GM18861 (cell line): ENCODE results near the gene STK33.

ENCODE experiments used
- ATAC-seq: cut with Tn5 transposase; IDR thresholded peaks from one replicate; pipeline ENCODE4 v1.9.1; 2021; ENCODE audit not compliant: unreplicated experiment

Gene STK33

DNA sequence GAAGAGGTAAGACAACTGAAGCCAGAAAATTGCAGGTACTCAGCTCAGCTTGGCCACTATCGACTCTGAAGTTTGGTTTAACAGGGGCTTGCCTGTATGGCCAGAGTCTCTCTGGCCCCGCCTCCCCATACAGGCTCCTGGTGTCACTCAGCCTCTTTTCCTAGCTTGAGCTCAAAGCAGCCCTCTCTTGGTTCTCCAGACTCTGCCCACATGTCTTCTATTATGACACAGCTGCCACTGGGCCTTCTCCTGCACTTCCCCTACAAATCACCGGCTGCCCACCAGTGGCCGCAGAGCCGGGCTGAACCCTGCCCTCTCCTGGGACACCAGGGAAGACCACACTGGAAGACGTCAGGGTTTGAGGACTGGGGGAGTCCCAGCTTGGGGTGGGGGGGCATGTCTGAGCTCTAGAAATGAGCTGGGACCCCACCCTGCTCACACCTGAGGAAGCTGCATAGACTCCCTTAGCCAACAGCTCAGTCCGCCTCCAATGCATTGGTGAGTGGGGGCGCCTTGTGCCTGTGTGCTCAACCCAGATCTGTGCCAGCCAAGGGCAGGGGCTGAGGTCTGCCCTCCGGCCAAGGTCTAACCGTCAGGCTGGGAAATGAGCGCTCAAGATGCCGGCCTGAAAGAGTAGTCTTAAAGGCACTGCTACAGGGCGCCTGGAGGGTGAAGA is 236.0 kb downstream of the STK33 start:
- no peak for ATAC-seq

DNA sequence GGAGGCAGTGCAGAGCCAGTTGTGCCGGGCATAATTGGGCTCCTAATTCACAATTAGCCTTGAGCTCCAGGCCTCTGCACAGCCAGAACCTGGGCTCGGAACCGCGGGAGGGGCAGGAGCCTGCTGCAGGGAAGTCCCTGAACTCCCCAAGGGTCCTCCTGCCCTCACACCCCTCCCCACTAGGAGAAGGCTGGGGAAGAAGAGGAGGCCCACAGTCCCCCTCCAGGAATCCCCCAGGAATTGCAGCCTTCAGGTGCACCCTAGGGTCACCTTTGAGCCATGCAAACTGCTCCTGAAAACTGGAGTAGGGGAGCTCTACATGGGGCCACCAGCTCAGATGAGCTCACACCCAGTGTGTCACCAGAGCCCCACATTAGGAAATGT is 236.5 kb downstream of the STK33 start:
- ATAC-seq: no peak

DNA sequence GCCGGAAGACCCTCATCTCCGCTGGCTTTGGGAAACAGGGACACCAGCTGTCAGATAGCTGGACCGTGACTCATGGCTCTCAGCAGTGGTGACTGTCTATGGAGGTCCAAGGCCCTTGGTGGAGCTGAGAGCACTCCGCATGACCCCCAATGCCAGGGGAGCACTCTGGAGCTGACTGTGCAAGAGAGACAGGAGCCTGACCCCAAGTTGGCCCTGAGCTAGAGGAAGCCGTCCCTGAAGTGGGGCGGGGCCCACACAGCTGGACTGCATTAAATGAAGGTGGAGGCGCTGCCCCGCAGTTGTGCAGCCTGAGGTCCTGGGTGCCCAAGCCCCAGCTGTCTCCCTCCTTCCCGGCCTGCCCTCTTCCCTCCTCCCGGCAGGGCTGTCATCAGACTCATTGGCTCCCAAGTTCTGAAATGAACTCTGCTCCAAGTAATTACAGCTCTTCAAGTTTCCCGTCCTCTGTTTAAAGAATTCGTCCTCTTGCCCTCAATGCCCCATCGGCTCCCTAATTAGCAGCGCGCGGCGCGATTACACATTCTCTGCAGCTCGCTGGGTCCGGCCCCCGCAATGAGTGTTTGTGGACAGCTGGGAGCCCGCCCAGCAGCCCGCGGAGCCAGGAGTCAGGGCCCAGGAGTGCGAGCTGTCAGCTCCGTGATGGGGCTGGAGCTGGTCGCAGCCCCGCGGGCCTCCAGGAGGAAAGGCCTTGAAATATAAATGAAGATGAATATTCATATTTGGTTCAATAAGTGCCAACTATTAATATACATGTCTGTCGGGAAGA is 237.1 kb downstream of the STK33 start:
- no peak for ATAC-seq

DNA sequence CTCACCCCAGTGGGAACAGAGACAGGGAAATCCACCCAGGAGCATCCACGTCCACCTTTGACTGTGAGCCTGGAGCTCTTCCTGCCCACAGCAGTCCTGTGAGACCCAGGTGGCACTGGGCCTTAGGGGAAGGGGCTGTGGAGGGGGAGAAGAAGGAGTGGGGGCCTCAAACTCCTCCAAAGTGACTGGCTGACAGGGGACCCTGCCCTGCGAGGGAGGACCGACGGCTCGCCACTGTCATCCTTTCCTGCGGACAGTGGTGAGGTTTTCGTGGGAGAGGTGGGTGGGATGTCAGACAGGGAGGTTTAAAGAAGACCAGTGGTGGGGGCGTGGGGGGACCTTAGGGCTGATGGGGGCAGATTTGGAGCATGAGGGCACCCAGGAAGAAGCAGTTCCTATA is 237.8 kb downstream of the STK33 start:
- no peak for ATAC-seq

DNA sequence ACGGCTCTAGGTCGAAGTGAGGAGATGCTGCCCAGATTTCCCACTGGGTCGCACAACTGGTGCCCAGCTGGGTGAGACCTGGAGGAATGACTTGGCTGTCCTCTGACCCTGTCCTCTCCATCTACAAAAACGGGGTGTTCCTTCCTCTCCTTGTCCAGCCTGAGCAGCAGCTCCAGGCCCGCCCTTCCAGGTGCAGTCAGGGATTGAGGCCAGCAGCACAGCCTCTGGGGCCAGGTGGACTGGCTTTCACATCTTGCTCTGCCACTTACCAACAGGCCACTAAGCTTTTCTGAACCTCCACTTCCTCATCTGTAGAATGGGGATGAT is 238.6 kb downstream of the STK33 start:
- ATAC-seq: no peak

DNA sequence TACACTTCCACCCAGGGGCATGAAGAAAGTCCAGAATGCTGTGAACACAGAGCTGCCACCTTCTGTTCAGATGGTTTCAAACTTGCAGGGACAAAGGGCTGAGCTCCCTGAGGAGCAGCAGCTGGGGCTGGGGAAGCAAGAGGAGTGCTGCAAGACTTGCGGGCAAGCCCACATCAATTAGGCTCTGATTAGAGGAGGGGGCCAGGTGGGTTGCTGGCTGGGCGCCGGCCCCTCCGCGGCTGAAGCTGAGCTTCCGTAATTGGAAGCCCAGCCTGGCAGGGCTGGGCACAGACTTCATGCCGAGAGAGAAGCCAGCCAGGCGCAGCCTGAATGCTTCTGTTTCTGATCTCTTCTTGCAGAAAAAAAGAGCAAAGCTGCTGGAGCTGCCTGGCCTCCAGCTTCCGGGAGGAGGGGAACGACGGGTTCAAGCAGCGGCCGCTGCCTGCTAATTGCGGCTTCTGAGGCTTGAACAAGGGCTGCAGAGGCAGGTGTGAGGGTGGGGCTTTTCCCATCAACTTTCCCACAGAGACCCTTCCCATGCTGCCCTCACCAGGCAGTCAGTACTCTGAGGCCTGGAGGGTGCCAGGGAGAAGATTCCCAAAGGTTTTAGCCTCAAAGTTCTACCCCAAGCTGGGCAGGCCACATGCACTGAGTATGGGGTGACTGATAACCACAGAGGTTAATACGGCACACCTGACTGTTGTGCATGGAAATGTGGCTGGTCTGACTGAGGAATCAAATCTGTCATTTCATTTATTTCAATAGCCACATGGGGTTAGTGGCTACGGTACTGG is 239.2 kb downstream of the STK33 start:
- no peak for ATAC-seq

DNA sequence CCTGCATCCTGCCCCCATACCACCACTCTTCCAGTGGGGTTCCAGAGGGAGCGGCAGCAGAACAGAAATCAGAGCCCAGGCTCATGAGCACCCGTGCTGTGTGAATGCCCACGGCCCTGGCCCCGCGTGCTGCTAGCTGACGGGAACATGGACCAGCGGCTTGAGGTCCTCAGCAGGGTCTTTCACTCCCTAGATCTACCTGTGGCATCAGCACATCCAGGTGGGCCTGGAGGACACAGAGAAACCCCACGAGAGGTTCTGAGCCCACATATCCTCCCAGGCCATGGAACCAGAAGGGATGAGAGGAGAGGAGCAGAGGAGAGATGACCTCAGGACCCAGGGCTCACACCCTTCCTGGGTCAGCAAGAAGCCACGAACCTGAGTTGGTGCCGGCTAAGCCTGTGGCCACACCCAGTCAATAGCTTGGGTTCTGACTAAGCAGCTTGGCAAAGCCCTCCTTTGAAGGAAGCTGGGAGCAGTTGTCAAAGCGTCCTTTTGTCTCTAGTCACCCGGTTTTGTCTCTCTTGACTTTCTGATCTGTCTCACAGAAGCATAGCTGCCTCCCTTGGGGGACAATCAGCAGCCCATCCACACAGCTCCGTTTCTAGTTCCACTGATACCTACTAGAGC is 241.0 kb downstream of the STK33 start:
- no peak for ATAC-seq

DNA sequence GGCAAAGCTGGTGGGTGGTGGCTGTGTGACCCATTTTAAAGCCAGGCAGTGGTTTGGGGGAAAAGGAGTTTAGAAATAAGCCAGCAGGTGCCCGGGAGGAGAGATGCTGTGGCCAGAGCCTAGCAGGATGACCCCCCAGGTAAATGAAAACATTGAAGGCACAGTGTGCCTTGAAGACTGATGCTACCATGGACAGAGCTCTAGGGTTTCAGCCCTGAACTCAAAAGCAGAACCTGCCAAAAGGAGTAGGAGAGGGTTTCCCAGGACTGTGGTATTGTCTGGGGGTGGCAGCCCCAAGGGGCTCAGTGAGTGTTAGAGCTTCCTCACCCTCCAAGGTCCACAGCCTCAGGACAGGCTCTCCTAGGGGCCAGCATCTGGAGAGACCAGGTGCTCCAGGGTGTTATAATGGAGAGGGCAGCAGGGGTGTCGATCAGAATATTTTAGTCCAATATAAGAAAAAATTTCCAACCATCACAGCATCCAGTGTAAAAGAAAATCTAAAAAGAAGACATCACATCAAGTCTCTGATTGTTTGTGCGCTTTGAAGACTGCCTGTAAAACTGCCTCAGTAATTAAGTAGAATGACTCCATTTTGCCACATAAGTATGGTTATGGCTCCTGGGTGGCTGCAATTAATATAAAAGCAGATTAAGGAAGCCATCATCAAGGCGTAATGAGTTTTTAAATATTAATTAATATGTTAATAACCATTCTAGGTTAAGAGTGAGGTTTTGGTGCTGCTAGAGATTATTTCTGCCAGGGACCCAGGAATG is 241.7 kb downstream of the STK33 start:
- no peak for ATAC-seq

DNA sequence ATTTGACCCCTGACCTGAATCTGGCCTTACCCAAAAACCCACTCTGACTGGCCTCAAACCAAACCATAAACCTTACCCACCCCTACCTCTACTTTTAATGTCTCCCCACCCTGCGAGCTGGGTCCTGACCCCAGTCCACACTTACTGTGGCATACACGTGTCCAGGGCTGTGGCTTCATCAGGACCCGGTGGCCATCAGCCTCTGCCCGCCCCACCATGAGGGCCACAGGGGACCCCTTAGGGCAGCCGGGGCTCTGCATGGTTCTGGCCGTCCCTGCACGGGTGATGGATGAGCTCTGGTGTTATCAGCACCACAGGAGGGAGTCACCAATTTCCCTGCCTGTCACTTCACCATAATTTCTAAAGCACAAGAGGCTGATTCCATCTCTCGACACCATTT is 242.8 kb downstream of the STK33 start:
- no peak for ATAC-seq

DNA sequence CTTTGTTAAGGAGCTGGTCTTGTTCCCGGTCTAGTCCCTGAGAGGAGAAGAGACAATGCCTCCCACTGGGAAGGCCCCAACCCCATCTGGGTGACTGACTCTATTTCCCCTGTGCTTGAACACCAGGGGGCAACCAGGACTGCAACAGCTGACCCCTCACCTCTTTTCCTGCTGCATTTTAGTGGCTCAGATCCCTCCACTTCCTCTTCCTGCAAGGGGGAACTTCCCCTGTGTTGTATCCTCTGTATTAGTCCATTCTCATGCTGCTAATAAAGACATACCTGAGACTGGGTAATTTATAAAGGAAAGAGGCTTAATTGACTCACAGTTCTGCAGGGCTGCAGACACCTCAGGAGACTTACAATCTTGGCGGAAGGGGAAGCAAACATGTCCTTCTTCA is 246.1 kb downstream of the STK33 start:
- no peak for ATAC-seq

DNA sequence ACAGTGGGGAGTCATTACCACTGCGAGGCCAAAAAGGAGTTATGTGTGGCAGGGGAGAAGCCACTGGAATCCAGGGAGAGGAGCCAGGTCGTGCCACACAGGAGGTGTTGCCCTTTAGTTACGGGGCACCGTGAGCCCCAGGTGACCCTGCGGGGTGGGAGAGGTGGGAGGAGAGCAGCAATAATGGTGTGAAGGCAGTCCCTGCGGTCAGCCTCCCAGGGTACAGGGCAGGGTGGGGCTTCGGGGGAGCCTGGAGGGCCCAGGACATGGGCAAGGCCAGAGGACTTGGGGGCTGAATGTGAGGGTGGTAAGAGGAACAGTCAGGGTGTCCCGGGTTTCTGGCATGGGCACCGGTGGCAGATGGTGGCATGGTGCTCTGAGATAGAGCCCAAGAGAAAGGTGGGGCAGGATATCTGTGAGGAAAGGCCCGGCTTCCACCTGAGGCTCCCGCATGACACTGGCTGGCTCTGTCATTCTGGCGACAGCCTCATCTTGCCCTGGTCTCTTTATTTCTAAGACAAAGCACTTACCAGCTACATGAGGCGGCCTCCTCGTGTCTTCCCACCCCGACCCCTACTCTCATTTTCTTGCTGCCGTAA is 247.8 kb downstream of the STK33 start:
- no peak for ATAC-seq

DNA sequence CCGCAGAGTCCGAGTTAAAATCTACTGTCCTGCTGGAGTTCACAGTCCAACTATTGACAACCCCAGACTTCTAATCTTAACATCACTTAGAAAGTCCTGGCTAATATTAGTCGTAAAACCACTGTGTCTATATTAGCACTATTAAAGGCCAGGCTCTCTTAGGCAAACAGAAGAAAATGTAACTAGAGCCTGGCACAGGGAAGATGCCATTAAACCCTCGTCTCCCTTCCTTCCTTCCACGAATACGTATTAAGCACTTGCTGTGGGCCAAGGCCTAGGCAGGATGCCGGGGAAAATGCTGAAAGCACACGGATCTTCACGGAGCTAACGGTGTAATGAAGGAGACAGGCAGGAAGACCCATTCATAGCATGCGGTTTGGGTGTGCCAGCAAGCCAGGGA is 248.8 kb downstream of the STK33 start:
- no peak for ATAC-seq

DNA sequence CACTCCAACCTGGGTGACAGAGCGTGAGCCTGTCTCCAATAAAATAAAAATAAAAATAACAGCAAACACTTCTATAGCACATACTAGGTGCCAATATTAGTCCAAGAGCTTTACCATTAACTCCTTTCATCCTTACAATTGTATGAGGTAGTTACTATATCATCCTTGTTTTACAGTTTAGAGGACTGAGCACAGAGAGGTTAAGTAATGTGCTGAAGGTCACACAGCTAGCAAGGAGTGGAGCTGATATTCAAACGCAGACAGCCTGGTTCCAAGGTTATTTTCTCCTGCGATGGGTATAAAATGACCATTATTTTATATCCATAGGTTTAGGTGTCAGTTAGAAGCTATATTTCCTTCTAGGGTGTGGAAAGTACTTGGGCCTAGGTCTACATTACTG is 249.7 kb downstream of the STK33 start:
- no peak for ATAC-seq

DNA sequence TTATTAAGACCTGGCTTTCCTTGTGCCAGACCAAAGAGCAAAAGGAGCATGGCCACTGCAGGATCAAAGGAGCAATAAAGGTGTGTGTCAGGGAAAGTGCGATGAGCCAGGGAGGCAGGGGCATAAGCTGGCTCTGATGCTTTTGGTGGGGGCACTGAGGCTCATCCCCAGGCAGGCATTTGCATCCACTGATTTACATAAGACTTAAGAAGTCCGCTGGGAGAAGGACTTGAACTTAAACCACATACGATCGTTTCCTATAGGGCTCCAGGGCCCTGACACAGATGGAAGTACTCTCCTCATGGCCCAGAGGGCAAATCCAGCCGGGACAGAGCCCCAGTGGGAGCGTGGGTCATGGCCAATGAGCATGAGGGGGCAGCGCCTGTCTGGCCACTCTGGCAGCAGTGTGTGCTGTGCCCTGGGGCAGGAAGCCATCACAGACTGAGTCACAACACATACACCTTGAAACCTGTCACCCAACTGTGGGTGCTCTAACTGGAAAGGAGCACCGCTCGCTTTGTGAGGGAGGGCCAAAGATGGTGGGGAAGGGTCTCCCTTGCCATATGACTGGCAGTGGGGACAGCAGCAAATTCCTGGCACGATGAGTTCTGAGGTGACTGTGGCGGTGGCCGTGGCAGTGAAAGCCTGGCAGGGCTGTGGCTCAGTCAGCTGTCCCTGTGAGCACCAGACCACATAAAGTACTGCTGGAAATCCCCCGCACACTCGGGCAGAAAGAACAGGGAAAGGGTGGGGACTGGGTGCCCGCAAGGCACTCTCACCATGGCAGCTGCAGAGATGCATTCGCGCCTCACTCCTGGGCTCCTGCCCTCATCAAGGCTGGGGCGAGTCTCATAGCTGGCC is 251.0 kb downstream of the STK33 start:
- peak; percentile 67 for ATAC-seq

DNA sequence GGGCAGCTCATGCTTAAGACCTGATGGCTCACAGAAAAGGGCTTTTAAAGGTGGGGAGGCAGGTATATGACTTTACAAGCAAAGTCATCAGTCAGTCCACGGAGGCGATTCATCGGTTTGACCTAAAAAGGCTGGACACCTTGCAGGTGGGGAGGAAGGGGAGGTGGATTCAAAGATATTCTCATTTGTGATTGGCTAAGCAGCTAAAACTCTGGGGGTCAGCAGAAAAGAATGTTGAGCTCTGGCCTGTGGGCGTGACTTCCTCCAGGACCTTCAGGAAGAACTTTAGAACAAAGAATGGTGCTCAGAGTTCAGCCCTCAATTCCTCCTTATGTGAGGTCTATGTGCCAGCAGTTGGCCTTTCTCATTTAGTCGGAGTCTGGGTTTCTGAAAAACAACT is 252.0 kb downstream of the STK33 start:
- ATAC-seq: no peak
